HEK293 (cell line): ENCODE data around the gene ZBTB20.

Experiments used
- PRDM6 ChIP-seq: fragments of 450-650 bp; formaldehyde crosslinking; IDR thresholded peaks from 2 replicates; pipeline ENCODE4 v1.5.1; 2017; ENCODE audit warnings: missing biosample characterization, missing genetic modification characterization
- SP2 ChIP-seq: fragments of 450-650 bp; formaldehyde crosslinking; IDR thresholded peaks from 2 replicates; pipeline ENCODE4 v1.5.1; 2016; ENCODE audit warnings: missing biosample characterization, missing genetic modification characterization
- TCF7L2 ChIP-seq: IDR thresholded peaks from 2 replicates; pipeline ENCODE4 v1.6.1; 2011; ENCODE audit warnings: low read depth, mild to moderate bottlenecking, inconsistent platforms, low read length, moderate library complexity, borderline replicate concordance
- ZEB2 ChIP-seq: fragments of 450-650 bp; formaldehyde crosslinking; IDR thresholded peaks from 2 replicates; pipeline ENCODE4 v1.5.1; 2016; ENCODE audit warnings: missing biosample characterization, missing genetic modification characterization
- ZIC2 ChIP-seq: fragments of 450-650 bp; formaldehyde crosslinking; IDR thresholded peaks from 2 replicates; pipeline ENCODE4 v1.5.1; 2016; ENCODE audit warnings: missing biosample characterization, missing genetic modification characterization
- ZNF146 ChIP-seq: fragments of 450-650 bp; formaldehyde crosslinking; IDR thresholded peaks from 2 replicates; pipeline ENCODE4 v1.5.1; 2016; ENCODE audit warnings: missing biosample characterization, missing genetic modification characterization
- ZNF311 ChIP-seq: fragments of 450-650 bp; formaldehyde crosslinking; IDR thresholded peaks from 2 replicates; pipeline ENCODE4 v1.5.1; 2017; ENCODE audit warnings: missing biosample characterization, missing genetic modification characterization, borderline replicate concordance
- ZNF596 ChIP-seq: fragments of 450-650 bp; IDR thresholded peaks from 2 replicates; pipeline ENCODE4 v1.5.0; 2018; ENCODE audit warnings: missing biosample characterization, mild to moderate bottlenecking, missing genetic modification characterization, moderate library complexity
- TF ChIP-seq, protein P1 (sequence below): fragments of 450-650 bp; formaldehyde crosslinking; IDR thresholded peaks from 2 replicates; pipeline ENCODE4 v1.5.1; 2016; ENCODE audit warnings: missing biosample characterization, missing genetic modification characterization

DNA sequence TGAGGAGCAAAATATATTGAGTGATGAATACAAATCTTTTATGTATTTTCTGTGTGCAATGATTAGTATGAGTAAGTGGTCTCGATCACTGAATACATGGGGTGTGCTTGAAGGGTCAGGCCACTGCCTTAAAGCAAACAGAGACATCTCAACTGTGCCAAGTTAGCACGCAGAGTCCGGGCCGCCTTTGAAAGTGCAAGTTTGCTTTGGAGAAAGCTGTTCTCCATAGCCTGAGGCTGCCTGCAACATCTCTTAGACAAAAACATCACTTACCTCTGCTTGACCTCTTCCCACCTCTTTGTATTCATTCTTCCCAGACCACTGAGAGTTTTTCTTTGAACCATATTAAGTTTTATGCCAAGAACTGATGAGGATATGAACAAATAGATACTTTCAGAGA, 267.0 kb downstream of the ZBTB20 start:
- TF ChIP-seq, protein P1, sequence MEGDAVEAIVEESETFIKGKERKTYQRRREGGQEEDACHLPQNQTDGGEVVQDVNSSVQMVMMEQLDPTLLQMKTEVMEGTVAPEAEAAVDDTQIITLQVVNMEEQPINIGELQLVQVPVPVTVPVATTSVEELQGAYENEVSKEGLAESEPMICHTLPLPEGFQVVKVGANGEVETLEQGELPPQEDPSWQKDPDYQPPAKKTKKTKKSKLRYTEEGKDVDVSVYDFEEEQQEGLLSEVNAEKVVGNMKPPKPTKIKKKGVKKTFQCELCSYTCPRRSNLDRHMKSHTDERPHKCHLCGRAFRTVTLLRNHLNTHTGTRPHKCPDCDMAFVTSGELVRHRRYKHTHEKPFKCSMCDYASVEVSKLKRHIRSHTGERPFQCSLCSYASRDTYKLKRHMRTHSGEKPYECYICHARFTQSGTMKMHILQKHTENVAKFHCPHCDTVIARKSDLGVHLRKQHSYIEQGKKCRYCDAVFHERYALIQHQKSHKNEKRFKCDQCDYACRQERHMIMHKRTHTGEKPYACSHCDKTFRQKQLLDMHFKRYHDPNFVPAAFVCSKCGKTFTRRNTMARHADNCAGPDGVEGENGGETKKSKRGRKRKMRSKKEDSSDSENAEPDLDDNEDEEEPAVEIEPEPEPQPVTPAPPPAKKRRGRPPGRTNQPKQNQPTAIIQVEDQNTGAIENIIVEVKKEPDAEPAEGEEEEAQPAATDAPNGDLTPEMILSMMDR (tag by site-specific recombination), result no peak
- TF ChIP-seq ZIC2 (tag by site-specific recombination) (no peak), TCF7L2 (no peak), ZNF311 (tag by site-specific recombination) (no peak), PRDM6 (no peak), ZEB2 (tag by site-specific recombination) (no peak), ZNF596 (tag by site-specific recombination) (no peak), SP2 (tag by site-specific recombination) (no peak), ZNF146 (no peak)
